OCI-LY3 (cell line): ENCODE measurements around the gene CELF4.

ENCODE experiments used
- EZH2phosphoT487 ChIP-seq: fragments of 200-600 bp; shearing (Covaris generic); IDR thresholded peaks from 2 replicates; pipeline ENCODE4 v1.6.1; 2018; ENCODE audit warnings: antibody characterized with exemption, mixed run types, low read depth
- TF ChIP-seq, protein P1 (sequence below): fragments of 200-600, 300-600 bp; sonication (generic); IDR thresholded peaks from 2 replicates; pipeline ENCODE4 v1.5.1; 2014; ENCODE audit warnings: antibody characterized with exemption, low read length, low read depth

- TF ChIP-seq, protein P1, sequence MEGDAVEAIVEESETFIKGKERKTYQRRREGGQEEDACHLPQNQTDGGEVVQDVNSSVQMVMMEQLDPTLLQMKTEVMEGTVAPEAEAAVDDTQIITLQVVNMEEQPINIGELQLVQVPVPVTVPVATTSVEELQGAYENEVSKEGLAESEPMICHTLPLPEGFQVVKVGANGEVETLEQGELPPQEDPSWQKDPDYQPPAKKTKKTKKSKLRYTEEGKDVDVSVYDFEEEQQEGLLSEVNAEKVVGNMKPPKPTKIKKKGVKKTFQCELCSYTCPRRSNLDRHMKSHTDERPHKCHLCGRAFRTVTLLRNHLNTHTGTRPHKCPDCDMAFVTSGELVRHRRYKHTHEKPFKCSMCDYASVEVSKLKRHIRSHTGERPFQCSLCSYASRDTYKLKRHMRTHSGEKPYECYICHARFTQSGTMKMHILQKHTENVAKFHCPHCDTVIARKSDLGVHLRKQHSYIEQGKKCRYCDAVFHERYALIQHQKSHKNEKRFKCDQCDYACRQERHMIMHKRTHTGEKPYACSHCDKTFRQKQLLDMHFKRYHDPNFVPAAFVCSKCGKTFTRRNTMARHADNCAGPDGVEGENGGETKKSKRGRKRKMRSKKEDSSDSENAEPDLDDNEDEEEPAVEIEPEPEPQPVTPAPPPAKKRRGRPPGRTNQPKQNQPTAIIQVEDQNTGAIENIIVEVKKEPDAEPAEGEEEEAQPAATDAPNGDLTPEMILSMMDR = no peak
- TF ChIP-seq EZH2phosphoT487 = no peak
These were observed 346.3 kb downstream of the CELF4 start for GRCh38 chr18:37219257-37219656.
